ENCODE measurements around the gene OSBPL5.
"Not testable (repeated sequence)": the region's sequence is repeated elsewhere in the genome, so short reads cannot be mapped to it uniquely, and the experiment has no call there.

The OSBPL5 gene

GRCh38 chr11:3180869-3181268, 15.8 kb upstream of the OSBPL5 start:
- no peak for DNase-seq (ENCODE audit: low spot score)

- DNase-seq (ENCODE audit: low spot score) = no peak
Measured at GRCh38 chr11:3178349-3178748, 13.2 kb upstream of the OSBPL5 start.

GRCh38 chr11:3177931-3178330, 12.8 kb upstream of the OSBPL5 start:
- DNase-seq (ENCODE audit: low spot score) = no peak

- DNase-seq (ENCODE audit: low spot score) = no peak
Measured at GRCh38 chr11:3176487-3176886, 11.4 kb upstream of the OSBPL5 start.

GRCh38 chr11:3175194-3175593, 10.1 kb upstream of the OSBPL5 start:
- no peak for DNase-seq (ENCODE audit: low spot score)

- no peak for DNase-seq (ENCODE audit: low spot score)
Measured at GRCh38 chr11:3174387-3174786, 9.3 kb upstream of the OSBPL5 start.

GRCh38 chr11:3173795-3174194, 8.7 kb upstream of the OSBPL5 start:
- no peak for DNase-seq (ENCODE audit: low spot score)

GRCh38 chr11:3171931-3172560, 6.9 kb upstream of the OSBPL5 start:
- DNase-seq (ENCODE audit: low spot score) = no peak

- DNase-seq (ENCODE audit: low spot score) = no peak
Measured at GRCh38 chr11:3170756-3171650, 5.9 kb upstream of the OSBPL5 start.

- no peak for DNase-seq (ENCODE audit: low spot score)
Measured at GRCh38 chr11:3170044-3170755, 5.1 kb upstream of the OSBPL5 start.

- DNase-seq (ENCODE audit: low spot score) = peak; percentile 75
Measured at GRCh38 chr11:3169255-3170043, 4.3 kb upstream of the OSBPL5 start.

- DNase-seq (ENCODE audit: low spot score) = not testable (repeated sequence)
Measured at GRCh38 chr11:3168742-3169254, 3.7 kb upstream of the OSBPL5 start.

GRCh38 chr11:3167143-3168119, 2.3 kb upstream of the OSBPL5 start:
- DNase-seq (ENCODE audit: low spot score) = no peak

GRCh38 chr11:3166268-3167142, 1.4 kb upstream of the OSBPL5 start:
- DNase-seq (ENCODE audit: low spot score) = no peak

GRCh38 chr11:3165916-3166267, 782 bp upstream of the OSBPL5 start:
- no peak for DNase-seq (ENCODE audit: low spot score)

- no peak for DNase-seq (ENCODE audit: low spot score)
Measured at GRCh38 chr11:3164552-3165151, 458 bp downstream of the OSBPL5 start.

- DNase-seq (ENCODE audit: low spot score) = no peak
Measured at GRCh38 chr11:3164138-3164551, 965 bp downstream of the OSBPL5 start.

- DNase-seq (ENCODE audit: low spot score) = no peak
Measured at GRCh38 chr11:3163241-3163981, 1.7 kb downstream of the OSBPL5 start.

Data from RKO (cell line).